ENCODE results near the gene PEX5L. TPM values are rescaled to one million over a fixed set of nuclear protein-coding genes. Genes with fewer than 3 reads are reported as not detected.

The PEX5L gene
- polyA plus RNA-seq, 1 of the 3 experiments (the other 2 are of a cell fraction) = not detected

GRCh38 chr3:179812096-179812382 lies 224.7 kb downstream of the PEX5L start:
- H3K9ac ChIP-seq = peak overlapping the region; percentile 35; the same call in 1 of the 2 replicates
- CTCF ChIA-PET = interaction anchor here (0.6 to 3.3 kb wide), 20 partner anchors 10 to 791 kb away, joined by 3 to 31 read pairs (median 4); partner anchors contain the start of genes PEX5L and TTC14
- WGBS (ENCODE audit: low lambda C conversion rate) = 71% methylated on average over 3 of the region's 3 CpGs

More at GRCh38 chr3:179812096-179812382, 224.7 kb downstream of the PEX5L start:
- H3K79me2 ChIP-seq (ENCODE audit: insufficient read depth) = no peaks in the 10 kb centered on the region
- no peak overlapping the region for H3K4me3 ChIP-seq (ENCODE audit: low read depth in 2 of 2, low read length in 1 of 2)
- TF ChIP-seq TEAD4 (IDR thresholded peaks at IDR 0.05; ENCODE audit: borderline replicate concordance, insufficient read depth) (no peak), NRF1 (IDR thresholded peaks at IDR 0.05; ENCODE audit: low read depth, low read length) (no peak), NFIC (IDR thresholded peaks at IDR 0.05; ENCODE audit: borderline replicate concordance) (no peak), PBX3 (IDR thresholded peaks at IDR 0.05) (no peak), TCF12 (IDR thresholded peaks at IDR 0.05) (no peak), YY1 (IDR thresholded peaks at IDR 0.05; ENCODE audit: low read depth) (no peak), FOSL2 (IDR thresholded peaks at IDR 0.05; ENCODE audit: borderline replicate concordance, low read depth) (no peak), RAD21 (IDR thresholded peaks at IDR 0.05; ENCODE audit: low read length) (no peak), MEF2A (IDR thresholded peaks at IDR 0.05; ENCODE audit: borderline replicate concordance, low read depth) (no peak), ELF1 (IDR thresholded peaks at IDR 0.05) (no peak), JUND (IDR thresholded peaks at IDR 0.05) (no peak), MXI1 (IDR thresholded peaks at IDR 0.05; ENCODE audit: low read depth, low read length) (no peak), USF1 (IDR thresholded peaks at IDR 0.05; ENCODE audit: borderline replicate concordance, low read depth) (no peak), REST (IDR thresholded peaks at IDR 0.05; ENCODE audit: low read depth, low read length) (no peak), TAF1 (IDR thresholded peaks at IDR 0.05; ENCODE audit: borderline replicate concordance, low read depth, low read length) (no peak)
- H3K4me2 ChIP-seq = 0 out of 2 replicates have a peak overlapping the region, but pooled peaks have one; percentile 14
- H2AFZ ChIP-seq (ENCODE audit: low read depth) = peak overlapping the region; percentile 82; the same call in 1 of the 2 replicates
- H3F3A ChIP-seq (replicated peaks; ENCODE audit: insufficient read depth) = peaks cover 11% of the 10 kb centered on the region
- DNase-seq = no peak
- H3K27ac ChIP-seq (ENCODE audit: low read depth in 2 of 2, low read length in 1 of 2) = peak overlapping the region in 1 of 2 experiments; percentile 86; a peak in 2 of 4 replicates
- no peaks in the 10 kb centered on the region for H3K36me3 ChIP-seq (replicated peaks in 1 of 2; ENCODE audit: control insufficient read depth in 1 of 2, insufficient read depth in 2 of 2, low read length in 1 of 2)
- no peaks in the 10 kb centered on the region for H3K4me1 ChIP-seq (ENCODE audit: control insufficient read depth in 1 of 2, insufficient read depth in 2 of 2, low read depth in 1 of 2, low read length in 1 of 2)
- no peaks in the 10 kb centered on the region for H3K27me3 ChIP-seq (ENCODE audit: insufficient read depth)
- POLR2A ChIA-PET = no interaction called here
- H3K9me3 ChIP-seq = no peaks in the 10 kb centered on the region
- H4K20me1 ChIP-seq (ENCODE audit: insufficient read depth) = no peaks in the 10 kb centered on the region
- H3K9me2 ChIP-seq = no peaks in the 10 kb centered on the region

Data from SK-N-SH (cell line).